KMS-11 (cell line): Measurements from ENCODE around the gene ROR1.
"Not testable (repeated sequence)": the region's sequence is repeated elsewhere in the genome, so short reads cannot be mapped to it uniquely, and the experiment has no call there.

Experiments
- H2AFZ ChIP-seq: fragments of 200-600 bp; sonication (generic); 2 replicates; pipeline ENCODE4 v1.6.1; 2016; ENCODE audit warnings: antibody characterized with exemption, mixed run types, low read depth
- H3K27ac ChIP-seq: fragments of 200-600 bp; sonication (generic); 2 replicates; pipeline ENCODE4 v1.6.1; 2016; ENCODE audit warnings: mild to moderate bottlenecking, mixed run types
- H3K27me3 ChIP-seq: fragments of 200-600 bp; sonication (generic); 2 replicates; pipeline ENCODE4 v1.6.1; 2017; ENCODE audit warnings: mild to moderate bottlenecking, low read depth, mixed run types, moderate library complexity; ENCODE audit not compliant: insufficient read depth
- H3K36me3 ChIP-seq: fragments of 200-600 bp; sonication (generic); 2 replicates; pipeline ENCODE4 v1.6.1; 2017; ENCODE audit warnings: mild to moderate bottlenecking, mixed run types; ENCODE audit not compliant: insufficient read depth
- H3K4me1 ChIP-seq: fragments of 200-600 bp; sonication (generic); 2 replicates; pipeline ENCODE4 v1.6.1; 2016; ENCODE audit warnings: mild to moderate bottlenecking, low read depth, mixed run types; ENCODE audit not compliant: poor library complexity, severe bottlenecking
- H3K4me2 ChIP-seq: fragments of 200-600 bp; sonication (generic); 2 replicates; pipeline ENCODE4 v1.7.0; 2016; ENCODE audit warnings: mild to moderate bottlenecking, mixed run types
- H3K4me3 ChIP-seq: fragments of 200-600 bp; sonication (generic); IDR thresholded peaks from 2 replicates; pipeline ENCODE4 v1.6.1; 2017; ENCODE audit warnings: low read depth, low read length, mixed read lengths; ENCODE audit not compliant: insufficient read depth
- H3K79me2 ChIP-seq: fragments of 200-600 bp; sonication (generic); 2 replicates; pipeline ENCODE4 v1.6.1; 2016; ENCODE audit warnings: low read depth, mixed run types; ENCODE audit not compliant: insufficient read depth
- H3K9ac ChIP-seq: fragments of 200-600 bp; sonication (generic); 2 replicates; pipeline ENCODE4 v1.6.1; 2016; ENCODE audit warnings: mild to moderate bottlenecking, mixed run types
- H4K20me1 ChIP-seq: fragments of 200-600 bp; sonication (generic); 2 replicates; pipeline ENCODE4 v1.6.1; 2016; ENCODE audit warnings: mild to moderate bottlenecking, mixed run types; ENCODE audit not compliant: insufficient read depth
- TF ChIP-seq, protein P1 (sequence below): fragments of 200-600 bp; sonication (generic); conservative IDR thresholded peaks from 2 replicates; pipeline ENCODE4 v1.6.1; 2017; ENCODE audit warnings: low read depth, mild to moderate bottlenecking, antibody characterized with exemption, low read length, moderate library complexity, mixed read lengths

ROR1 gene

GRCh38 chr1:63780565-63780964 lies 6.7 kb downstream of the ROR1 start:
- H3K4me1 ChIP-seq: peaks cover 21% of the 10 kb centered on the region
- H2AFZ ChIP-seq: no peak overlapping the region
- H3K27me3 ChIP-seq: no peaks in the 10 kb centered on the region
- H4K20me1 ChIP-seq: no peaks in the 10 kb centered on the region
- no peak overlapping the region for H3K4me2 ChIP-seq
- H3K36me3 ChIP-seq: no peaks in the 10 kb centered on the region
- TF ChIP-seq, protein P1, sequence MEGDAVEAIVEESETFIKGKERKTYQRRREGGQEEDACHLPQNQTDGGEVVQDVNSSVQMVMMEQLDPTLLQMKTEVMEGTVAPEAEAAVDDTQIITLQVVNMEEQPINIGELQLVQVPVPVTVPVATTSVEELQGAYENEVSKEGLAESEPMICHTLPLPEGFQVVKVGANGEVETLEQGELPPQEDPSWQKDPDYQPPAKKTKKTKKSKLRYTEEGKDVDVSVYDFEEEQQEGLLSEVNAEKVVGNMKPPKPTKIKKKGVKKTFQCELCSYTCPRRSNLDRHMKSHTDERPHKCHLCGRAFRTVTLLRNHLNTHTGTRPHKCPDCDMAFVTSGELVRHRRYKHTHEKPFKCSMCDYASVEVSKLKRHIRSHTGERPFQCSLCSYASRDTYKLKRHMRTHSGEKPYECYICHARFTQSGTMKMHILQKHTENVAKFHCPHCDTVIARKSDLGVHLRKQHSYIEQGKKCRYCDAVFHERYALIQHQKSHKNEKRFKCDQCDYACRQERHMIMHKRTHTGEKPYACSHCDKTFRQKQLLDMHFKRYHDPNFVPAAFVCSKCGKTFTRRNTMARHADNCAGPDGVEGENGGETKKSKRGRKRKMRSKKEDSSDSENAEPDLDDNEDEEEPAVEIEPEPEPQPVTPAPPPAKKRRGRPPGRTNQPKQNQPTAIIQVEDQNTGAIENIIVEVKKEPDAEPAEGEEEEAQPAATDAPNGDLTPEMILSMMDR: no peak
- H3K4me3 ChIP-seq: no peak overlapping the region
- H3K27ac ChIP-seq: no peak overlapping the region
- no peaks in the 10 kb centered on the region; the same call in 1 of the 2 replicates for H3K79me2 ChIP-seq
- H3K9ac ChIP-seq: no peak overlapping the region

DNA sequence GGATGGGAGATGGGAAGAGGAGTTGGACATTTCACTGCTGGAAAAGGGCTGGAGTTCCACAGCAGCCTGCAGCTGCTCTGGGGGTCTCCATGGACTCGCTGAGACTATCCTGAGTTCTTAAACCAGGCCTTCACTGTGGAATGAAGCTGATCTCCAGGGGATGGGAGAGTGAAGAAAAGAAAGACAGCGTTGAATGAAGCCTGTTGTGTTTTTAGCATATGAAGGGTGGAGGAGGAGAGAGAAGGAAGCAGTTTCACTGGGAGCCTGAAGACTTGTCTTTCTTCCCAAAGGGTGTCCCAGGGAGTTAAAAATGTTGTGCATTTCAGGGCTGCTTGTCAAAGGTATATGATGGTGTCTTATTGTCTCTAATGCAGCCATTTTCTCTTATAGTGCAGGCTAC lies 9.2 kb downstream of the ROR1 start:
- no peaks in the 10 kb centered on the region for H3K36me3 ChIP-seq
- TF ChIP-seq, protein P1: no peak
- no peak overlapping the region for H3K4me2 ChIP-seq
- H4K20me1 ChIP-seq: no peaks in the 10 kb centered on the region
- H3K79me2 ChIP-seq: no peaks in the 10 kb centered on the region
- no peak overlapping the region for H3K27ac ChIP-seq
- H3K9ac ChIP-seq: no peak overlapping the region
- no peak overlapping the region for H3K4me3 ChIP-seq
- no peaks in the 10 kb centered on the region for H3K4me1 ChIP-seq
- H3K27me3 ChIP-seq: no peaks in the 10 kb centered on the region
- H2AFZ ChIP-seq: no peak overlapping the region

- no peak overlapping the region for H3K27ac ChIP-seq
- no peaks in the 10 kb centered on the region for H3K79me2 ChIP-seq
- no peak overlapping the region for H3K4me3 ChIP-seq
- H4K20me1 ChIP-seq: no peaks in the 10 kb centered on the region
- H2AFZ ChIP-seq: no peak overlapping the region
- TF ChIP-seq, protein P1: no peak
- no peak overlapping the region for H3K9ac ChIP-seq
- no peak overlapping the region for H3K4me2 ChIP-seq
- no peaks in the 10 kb centered on the region for H3K4me1 ChIP-seq
- H3K27me3 ChIP-seq: no peaks in the 10 kb centered on the region
- H3K36me3 ChIP-seq: no peaks in the 10 kb centered on the region
Measured at GRCh38 chr1:63784083-63784482, 10.3 kb downstream of the ROR1 start.

- no peak overlapping the region for H2AFZ ChIP-seq
- no peak overlapping the region for H3K27ac ChIP-seq
- no peaks in the 10 kb centered on the region for H4K20me1 ChIP-seq
- TF ChIP-seq, protein P1: no peak
- H3K4me1 ChIP-seq: no peaks in the 10 kb centered on the region
- H3K9ac ChIP-seq: no peak overlapping the region
- H3K79me2 ChIP-seq: no peaks in the 10 kb centered on the region
- no peaks in the 10 kb centered on the region for H3K36me3 ChIP-seq
- no peak overlapping the region for H3K4me2 ChIP-seq
- H3K4me3 ChIP-seq: no peak overlapping the region
- H3K27me3 ChIP-seq: no peaks in the 10 kb centered on the region
Measured at GRCh38 chr1:63784489-63785390, 10.9 kb downstream of the ROR1 start.

GRCh38 chr1:63787270-63787669 lies 13.5 kb downstream of the ROR1 start:
- H2AFZ ChIP-seq, H4K20me1 ChIP-seq, H3K4me2 ChIP-seq, H3K4me3 ChIP-seq, H3K4me1 ChIP-seq, H3K27me3 ChIP-seq, H3K9ac ChIP-seq, H3K79me2 ChIP-seq, H3K27ac ChIP-seq, H3K36me3 ChIP-seq: not testable (repeated sequence)
